GM21390 (cell line): ENCODE measurements around the gene PBX1.

Source experiments
- ATAC-seq: cut with Tn5 transposase; IDR thresholded peaks from one replicate; pipeline ENCODE4 v1.9.1; 2021; ENCODE audit not compliant: unreplicated experiment

The PBX1 gene

GRCh38 chr1:164773102-164773501, 214.1 kb downstream of the PBX1 start:
- no peak for ATAC-seq

- no peak for ATAC-seq
These were observed 215.4 kb downstream of the PBX1 start for GRCh38 chr1:164774413-164774812.

- no peak for ATAC-seq
These were observed 216.1 kb downstream of the PBX1 start for GRCh38 chr1:164774819-164775654.

- ATAC-seq: no peak
These were observed 218.5 kb downstream of the PBX1 start for GRCh38 chr1:164777518-164777917.

GRCh38 chr1:164779376-164779775, 220.4 kb downstream of the PBX1 start:
- no peak for ATAC-seq

GRCh38 chr1:164780111-164780812, 221.3 kb downstream of the PBX1 start:
- ATAC-seq: no peak

GRCh38 chr1:164780863-164781262, 221.9 kb downstream of the PBX1 start:
- no peak for ATAC-seq

GRCh38 chr1:164781972-164782371, 223.0 kb downstream of the PBX1 start:
- no peak for ATAC-seq

- ATAC-seq: no peak
These were observed 225.0 kb downstream of the PBX1 start for GRCh38 chr1:164783778-164784555.

- no peak for ATAC-seq
These were observed 226.0 kb downstream of the PBX1 start for GRCh38 chr1:164784960-164785359.

GRCh38 chr1:164785841-164786534, 227.0 kb downstream of the PBX1 start:
- ATAC-seq: no peak

- peak; percentile 97 for ATAC-seq
These were observed 228.2 kb downstream of the PBX1 start for GRCh38 chr1:164786980-164787833.

- ATAC-seq: no peak
These were observed 228.8 kb downstream of the PBX1 start for GRCh38 chr1:164787834-164788231.

GRCh38 chr1:164790081-164790480, 231.1 kb downstream of the PBX1 start:
- ATAC-seq: no peak

- ATAC-seq: no peak
These were observed 233.5 kb downstream of the PBX1 start for GRCh38 chr1:164792410-164793004.

- ATAC-seq: no peak
These were observed 235.4 kb downstream of the PBX1 start for GRCh38 chr1:164794356-164794755.

GRCh38 chr1:164796916-164797315, 237.9 kb downstream of the PBX1 start:
- ATAC-seq: no peak

- ATAC-seq: no peak
These were observed 242.3 kb downstream of the PBX1 start for GRCh38 chr1:164801246-164801731.

- no peak for ATAC-seq
These were observed 243.0 kb downstream of the PBX1 start for GRCh38 chr1:164801791-164802502.
